ENCODE data around the gene NSMCE3.

Gene NSMCE3

DNA sequence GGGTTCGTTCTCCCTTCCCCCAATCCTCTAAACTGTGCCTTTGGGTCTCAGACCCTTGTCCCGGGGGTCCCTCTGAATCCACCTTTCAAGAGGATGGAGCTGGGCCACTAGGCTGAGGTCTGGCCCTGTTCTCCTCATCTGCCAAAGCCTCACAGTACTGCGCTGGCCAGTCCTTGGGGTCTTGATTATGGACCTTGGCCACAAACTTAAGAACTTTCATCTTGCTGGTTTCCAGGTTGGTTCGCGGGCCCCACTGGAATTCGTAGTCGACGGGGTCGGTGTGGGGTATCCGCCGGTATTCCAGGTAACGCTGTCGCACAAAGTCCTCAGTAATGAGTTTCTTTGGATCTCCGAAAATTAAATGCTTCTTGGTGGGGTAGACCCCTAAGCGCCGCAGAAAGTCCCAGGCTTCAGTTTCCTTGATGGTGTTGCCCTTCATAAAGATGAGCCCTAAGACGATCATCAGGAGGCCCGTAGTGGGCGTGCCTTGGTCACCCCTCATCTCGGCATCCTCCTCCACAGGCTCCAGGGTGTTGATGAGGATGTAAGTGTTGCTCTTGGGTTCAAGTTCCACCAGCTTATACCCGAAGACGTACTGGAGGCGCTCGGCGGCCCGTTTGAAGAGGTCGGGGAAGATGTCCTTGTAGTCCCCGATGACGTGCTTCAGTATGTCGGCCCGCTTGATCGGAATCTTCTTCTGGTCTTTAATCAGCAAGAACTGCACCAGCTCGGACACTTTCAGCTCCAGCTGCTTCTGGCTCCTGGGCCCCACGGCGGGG is 727 bp downstream of the NSMCE3 start:
- ATAC-seq = peak; percentile 53

DNA sequence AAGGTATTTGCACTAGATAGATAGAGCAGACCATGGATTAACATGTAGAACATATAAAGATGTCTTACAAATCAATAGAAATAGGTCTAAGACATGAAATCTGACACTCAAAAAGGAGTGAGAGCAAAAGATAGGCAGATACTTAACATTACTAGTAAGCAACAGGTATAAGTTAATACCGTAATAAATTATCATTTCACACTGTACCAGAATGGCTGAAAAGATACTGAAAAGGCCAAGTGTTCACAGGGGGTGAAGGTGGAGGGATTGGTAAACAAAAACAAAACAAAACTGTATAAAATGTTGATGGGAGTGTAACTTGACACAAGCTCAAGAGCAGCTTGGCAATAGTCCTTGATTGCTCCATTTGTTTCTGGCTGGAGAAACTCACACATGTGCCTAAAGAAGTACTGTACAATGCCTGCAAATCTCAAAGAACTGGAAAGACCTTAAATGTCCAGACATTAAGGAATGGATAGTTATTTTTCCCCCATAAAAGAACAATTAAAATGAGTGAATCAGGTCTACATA is 3.5 kb downstream of the NSMCE3 start:
- ATAC-seq = no peak
- TF ChIP-seq ZFP3 (CRISPR knock-in tag; IDR thresholded peaks at IDR 0.05) = no peak
- TF ChIP-seq, protein P1, sequence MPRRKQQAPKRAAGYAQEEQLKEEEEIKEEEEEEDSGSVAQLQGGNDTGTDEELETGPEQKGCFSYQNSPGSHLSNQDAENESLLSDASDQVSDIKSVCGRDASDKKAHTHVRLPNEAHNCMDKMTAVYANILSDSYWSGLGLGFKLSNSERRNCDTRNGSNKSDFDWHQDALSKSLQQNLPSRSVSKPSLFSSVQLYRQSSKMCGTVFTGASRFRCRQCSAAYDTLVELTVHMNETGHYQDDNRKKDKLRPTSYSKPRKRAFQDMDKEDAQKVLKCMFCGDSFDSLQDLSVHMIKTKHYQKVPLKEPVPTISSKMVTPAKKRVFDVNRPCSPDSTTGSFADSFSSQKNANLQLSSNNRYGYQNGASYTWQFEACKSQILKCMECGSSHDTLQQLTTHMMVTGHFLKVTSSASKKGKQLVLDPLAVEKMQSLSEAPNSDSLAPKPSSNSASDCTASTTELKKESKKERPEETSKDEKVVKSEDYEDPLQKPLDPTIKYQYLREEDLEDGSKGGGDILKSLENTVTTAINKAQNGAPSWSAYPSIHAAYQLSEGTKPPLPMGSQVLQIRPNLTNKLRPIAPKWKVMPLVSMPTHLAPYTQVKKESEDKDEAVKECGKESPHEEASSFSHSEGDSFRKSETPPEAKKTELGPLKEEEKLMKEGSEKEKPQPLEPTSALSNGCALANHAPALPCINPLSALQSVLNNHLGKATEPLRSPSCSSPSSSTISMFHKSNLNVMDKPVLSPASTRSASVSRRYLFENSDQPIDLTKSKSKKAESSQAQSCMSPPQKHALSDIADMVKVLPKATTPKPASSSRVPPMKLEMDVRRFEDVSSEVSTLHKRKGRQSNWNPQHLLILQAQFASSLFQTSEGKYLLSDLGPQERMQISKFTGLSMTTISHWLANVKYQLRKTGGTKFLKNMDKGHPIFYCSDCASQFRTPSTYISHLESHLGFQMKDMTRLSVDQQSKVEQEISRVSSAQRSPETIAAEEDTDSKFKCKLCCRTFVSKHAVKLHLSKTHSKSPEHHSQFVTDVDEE (CRISPR knock-in tag; IDR thresholded peaks at IDR 0.05) = no peak

More for the DNA sequence above, 727 bp downstream of the NSMCE3 start:
- TF ChIP-seq ZFP30 (CRISPR knock-in tag; IDR thresholded peaks at IDR 0.05) (no peak), ESRRG (CRISPR knock-in tag; IDR thresholded peaks at IDR 0.05) (no peak)

DNA sequence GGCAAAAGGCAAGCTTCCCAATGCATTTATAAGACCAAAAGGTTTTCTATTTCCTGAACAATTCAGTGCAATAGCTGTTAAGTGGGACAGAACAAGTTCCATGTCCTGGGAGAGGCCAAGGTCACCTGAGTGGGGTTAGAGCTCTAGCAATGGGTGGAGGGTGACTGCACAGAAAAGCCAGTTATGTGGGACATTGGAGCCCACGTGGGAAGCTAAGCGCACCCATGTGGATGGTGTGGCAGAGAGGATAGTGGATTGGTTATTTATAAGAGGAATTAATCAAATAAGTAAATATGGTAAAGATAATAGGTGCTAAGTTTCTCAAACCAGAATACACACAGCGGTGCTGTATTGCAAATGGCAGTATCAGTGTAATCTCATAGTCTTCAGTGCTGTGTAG is 6.3 kb downstream of the NSMCE3 start:
- TF ChIP-seq, protein P1 (CRISPR knock-in tag; IDR thresholded peaks at IDR 0.05) = no peak
- no peak for TF ChIP-seq GLIS3 (CRISPR knock-in tag; IDR thresholded peaks at IDR 0.05)
- no peak for TF ChIP-seq OSR1 (CRISPR knock-in tag; IDR thresholded peaks at IDR 0.05)
- no peak for TF ChIP-seq ISL1 (CRISPR knock-in tag; IDR thresholded peaks at IDR 0.05)
- no peak for TF ChIP-seq ZNF70 (CRISPR knock-in tag; IDR thresholded peaks at IDR 0.05)
- TF ChIP-seq ESRRG (CRISPR knock-in tag; IDR thresholded peaks at IDR 0.05) = no peak
- TF ChIP-seq TOX (CRISPR knock-in tag; IDR thresholded peaks at IDR 0.05; ENCODE audit: borderline replicate concordance) = no peak
- TF ChIP-seq SNAI2 (CRISPR knock-in tag; IDR thresholded peaks at IDR 0.05) = no peak
- no peak for TF ChIP-seq CSDC2 (CRISPR knock-in tag; IDR thresholded peaks at IDR 0.05)
- TF ChIP-seq, protein P2, sequence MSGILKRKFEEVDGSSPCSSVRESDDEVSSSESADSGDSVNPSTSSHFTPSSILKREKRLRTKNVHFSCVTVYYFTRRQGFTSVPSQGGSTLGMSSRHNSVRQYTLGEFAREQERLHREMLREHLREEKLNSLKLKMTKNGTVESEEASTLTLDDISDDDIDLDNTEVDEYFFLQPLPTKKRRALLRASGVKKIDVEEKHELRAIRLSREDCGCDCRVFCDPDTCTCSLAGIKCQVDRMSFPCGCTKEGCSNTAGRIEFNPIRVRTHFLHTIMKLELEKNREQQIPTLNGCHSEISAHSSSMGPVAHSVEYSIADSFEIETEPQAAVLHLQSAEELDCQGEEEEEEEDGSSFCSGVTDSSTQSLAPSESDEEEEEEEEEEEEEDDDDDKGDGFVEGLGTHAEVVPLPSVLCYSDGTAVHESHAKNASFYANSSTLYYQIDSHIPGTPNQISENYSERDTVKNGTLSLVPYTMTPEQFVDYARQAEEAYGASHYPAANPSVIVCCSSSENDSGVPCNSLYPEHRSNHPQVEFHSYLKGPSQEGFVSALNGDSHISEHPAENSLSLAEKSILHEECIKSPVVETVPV (CRISPR knock-in tag; IDR thresholded peaks at IDR 0.05) = no peak
- TF ChIP-seq ZFP30 (CRISPR knock-in tag; IDR thresholded peaks at IDR 0.05) = no peak
- no peak for TF ChIP-seq ZNF565 (CRISPR knock-in tag; conservative IDR thresholded peaks at IDR 0.05; ENCODE audit: low read depth)
- TF ChIP-seq, protein P3, sequence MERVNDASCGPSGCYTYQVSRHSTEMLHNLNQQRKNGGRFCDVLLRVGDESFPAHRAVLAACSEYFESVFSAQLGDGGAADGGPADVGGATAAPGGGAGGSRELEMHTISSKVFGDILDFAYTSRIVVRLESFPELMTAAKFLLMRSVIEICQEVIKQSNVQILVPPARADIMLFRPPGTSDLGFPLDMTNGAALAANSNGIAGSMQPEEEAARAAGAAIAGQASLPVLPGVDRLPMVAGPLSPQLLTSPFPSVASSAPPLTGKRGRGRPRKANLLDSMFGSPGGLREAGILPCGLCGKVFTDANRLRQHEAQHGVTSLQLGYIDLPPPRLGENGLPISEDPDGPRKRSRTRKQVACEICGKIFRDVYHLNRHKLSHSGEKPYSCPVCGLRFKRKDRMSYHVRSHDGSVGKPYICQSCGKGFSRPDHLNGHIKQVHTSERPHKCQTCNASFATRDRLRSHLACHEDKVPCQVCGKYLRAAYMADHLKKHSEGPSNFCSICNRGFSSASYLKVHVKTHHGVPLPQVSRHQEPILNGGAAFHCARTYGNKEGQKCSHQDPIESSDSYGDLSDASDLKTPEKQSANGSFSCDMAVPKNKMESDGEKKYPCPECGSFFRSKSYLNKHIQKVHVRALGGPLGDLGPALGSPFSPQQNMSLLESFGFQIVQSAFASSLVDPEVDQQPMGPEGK (CRISPR knock-in tag; IDR thresholded peaks at IDR 0.05; ENCODE audit: borderline replicate concordance) = no peak
- TF ChIP-seq, protein P4, sequence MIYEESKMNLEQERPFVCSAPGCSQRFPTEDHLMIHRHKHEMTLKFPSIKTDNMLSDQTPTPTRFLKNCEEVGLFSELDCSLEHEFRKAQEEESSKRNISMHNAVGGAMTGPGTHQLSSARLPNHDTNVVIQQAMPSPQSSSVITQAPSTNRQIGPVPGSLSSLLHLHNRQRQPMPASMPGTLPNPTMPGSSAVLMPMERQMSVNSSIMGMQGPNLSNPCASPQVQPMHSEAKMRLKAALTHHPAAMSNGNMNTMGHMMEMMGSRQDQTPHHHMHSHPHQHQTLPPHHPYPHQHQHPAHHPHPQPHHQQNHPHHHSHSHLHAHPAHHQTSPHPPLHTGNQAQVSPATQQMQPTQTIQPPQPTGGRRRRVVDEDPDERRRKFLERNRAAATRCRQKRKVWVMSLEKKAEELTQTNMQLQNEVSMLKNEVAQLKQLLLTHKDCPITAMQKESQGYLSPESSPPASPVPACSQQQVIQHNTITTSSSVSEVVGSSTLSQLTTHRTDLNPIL (CRISPR knock-in tag; IDR thresholded peaks at IDR 0.05; ENCODE audit: low read depth) = no peak
- ATAC-seq = no peak

DNA sequence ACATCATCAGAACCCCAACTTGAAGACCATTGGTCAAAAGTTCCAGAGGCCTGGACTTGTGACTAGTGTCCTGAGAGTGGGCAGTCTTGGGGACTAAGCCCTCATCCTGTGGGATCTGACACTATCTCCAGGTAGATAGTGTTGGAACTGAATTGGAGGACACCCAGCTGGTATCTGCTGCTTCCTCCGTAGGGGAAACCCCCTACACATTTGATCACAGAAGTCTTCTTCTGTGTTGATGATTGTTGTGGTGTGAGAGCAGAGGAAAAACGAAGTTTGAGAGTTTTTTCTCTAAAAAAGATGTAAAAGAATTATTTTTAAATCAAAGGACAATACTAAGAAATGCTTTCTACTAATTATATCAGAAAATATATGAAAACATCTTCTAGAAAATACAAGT is 6.9 kb downstream of the NSMCE3 start:
- ATAC-seq = no peak
- TF ChIP-seq TOX (CRISPR knock-in tag; IDR thresholded peaks at IDR 0.05; ENCODE audit: borderline replicate concordance) (no peak), PPARA (CRISPR knock-in tag; IDR thresholded peaks at IDR 0.05; ENCODE audit: borderline replicate concordance) (no peak), ARNTL (CRISPR knock-in tag; IDR thresholded peaks at IDR 0.05; ENCODE audit: borderline replicate concordance, low read depth) (no peak), RARB (CRISPR knock-in tag; IDR thresholded peaks at IDR 0.05) (no peak), ZFP3 (CRISPR knock-in tag; IDR thresholded peaks at IDR 0.05) (no peak), ZFP30 (CRISPR knock-in tag; IDR thresholded peaks at IDR 0.05) (no peak), CSDC2 (CRISPR knock-in tag; IDR thresholded peaks at IDR 0.05) (no peak), ISL1 (CRISPR knock-in tag; IDR thresholded peaks at IDR 0.05) (no peak)
- TF ChIP-seq, protein P4 (CRISPR knock-in tag; IDR thresholded peaks at IDR 0.05; ENCODE audit: low read depth) = no peak
- TF ChIP-seq, protein P5, sequence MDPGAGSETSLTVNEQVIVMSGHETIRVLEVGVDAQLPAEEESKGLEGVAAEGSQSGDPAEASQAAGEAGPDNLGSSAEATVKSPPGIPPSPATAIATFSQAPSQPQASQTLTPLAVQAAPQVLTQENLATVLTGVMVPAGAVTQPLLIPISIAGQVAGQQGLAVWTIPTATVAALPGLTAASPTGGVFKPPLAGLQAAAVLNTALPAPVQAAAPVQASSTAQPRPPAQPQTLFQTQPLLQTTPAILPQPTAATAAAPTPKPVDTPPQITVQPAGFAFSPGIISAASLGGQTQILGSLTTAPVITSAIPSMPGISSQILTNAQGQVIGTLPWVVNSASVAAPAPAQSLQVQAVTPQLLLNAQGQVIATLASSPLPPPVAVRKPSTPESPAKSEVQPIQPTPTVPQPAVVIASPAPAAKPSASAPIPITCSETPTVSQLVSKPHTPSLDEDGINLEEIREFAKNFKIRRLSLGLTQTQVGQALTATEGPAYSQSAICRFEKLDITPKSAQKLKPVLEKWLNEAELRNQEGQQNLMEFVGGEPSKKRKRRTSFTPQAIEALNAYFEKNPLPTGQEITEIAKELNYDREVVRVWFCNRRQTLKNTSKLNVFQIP (CRISPR knock-in tag; IDR thresholded peaks at IDR 0.05; ENCODE audit: borderline replicate concordance, low read depth) = no peak

Data from SK-N-SH treated with all-trans-retinoic acid at 6 μM for 48 hours (cell line).